CD4-positive, alpha-beta T cell treated with Interleukin-4 for 4 hours (primary cell): ENCODE data around the gene MRS2.
"Not testable (repeated sequence)": the region's sequence is repeated elsewhere in the genome, so short reads cannot be mapped to it uniquely, and the experiment has no call there.

Experiments
- DNase-seq: peaks from one replicate; pipeline ENCODE4 v3.0.0-alpha.2; 2020

MRS2 gene

GRCh38 chr6:24402697-24403500 is at the start of gene MRS2:
Gene MRS2 (plus strand): TSS chr6:24402936. CDS start chr6:24403047, 111 bp downstream.
- peak; percentile 83 for DNase-seq

DNA sequence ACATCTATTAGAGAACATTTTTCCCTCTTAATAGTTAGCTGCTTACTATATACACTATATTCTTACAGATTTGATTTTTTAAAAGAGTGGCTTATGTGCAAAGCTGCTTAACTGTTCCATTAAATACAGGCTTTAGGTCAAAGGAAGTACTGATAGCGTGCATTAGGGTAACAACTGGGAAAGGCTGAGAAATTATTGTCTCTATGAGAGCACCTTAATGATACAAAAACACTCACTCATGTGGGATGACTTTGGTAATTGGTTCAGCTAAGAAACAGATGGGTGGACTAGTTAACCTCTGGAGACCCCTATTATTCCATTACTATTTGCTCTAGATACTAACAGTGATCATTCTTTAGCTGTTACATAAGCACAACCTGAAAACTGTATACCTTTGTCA is 48.9 kb upstream of the MRS2 start:
- DNase-seq = no peak

GRCh38 chr6:24355393-24355792 is 47.3 kb upstream of the MRS2 start:
- no peak for DNase-seq

GRCh38 chr6:24356310-24356973 is 46.3 kb upstream of the MRS2 start:
- DNase-seq = no peak

DNA sequence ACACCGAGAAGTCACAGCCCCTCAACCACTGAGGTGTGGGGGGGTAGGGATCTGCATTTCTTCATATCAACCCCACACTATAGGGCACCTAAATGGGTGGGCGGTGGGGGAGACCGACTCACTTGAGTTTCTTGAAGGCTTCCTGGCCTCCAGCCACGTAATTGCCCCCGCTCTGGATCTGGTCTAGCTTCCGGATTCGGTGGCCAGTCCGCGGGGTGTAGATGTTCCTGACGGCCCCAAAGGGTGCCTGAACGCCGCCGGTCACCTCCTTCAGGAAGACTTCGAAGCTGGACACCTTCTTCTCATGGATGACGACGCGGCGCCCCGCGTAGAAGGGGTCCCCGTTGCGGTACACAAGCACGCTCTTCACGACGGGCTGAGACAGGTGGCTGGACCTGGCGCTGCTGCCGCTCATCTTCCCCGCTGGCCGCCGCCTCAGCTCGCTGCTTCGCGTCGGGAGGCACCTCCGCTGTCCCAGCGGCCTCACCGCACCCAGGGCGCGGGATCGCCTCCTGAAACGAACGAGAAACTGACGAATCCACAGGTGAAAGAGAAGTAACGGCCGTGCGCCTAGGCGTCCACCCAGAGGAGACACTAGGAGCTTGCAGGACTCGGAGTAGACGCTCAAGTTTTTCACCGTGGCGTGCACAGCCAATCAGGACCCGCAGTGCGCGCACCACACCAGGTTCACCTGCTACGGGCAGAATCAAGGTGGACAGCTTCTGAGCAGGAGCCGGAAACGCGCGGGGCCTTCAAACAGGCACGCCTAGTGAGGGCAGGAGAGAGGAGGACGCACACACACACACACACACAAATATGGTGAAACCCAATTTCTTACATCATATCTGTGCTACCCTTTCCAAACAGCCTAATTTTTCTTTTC is 45.2 kb upstream of the MRS2 start, which contains the start of gene DCDC2:
Gene DCDC2 (minus strand): TSS at position 724 of the 883 bp plus-strand sequence. CDS start 309 bp downstream, at position 415.
- DNase-seq = peak; percentile 30

DNA sequence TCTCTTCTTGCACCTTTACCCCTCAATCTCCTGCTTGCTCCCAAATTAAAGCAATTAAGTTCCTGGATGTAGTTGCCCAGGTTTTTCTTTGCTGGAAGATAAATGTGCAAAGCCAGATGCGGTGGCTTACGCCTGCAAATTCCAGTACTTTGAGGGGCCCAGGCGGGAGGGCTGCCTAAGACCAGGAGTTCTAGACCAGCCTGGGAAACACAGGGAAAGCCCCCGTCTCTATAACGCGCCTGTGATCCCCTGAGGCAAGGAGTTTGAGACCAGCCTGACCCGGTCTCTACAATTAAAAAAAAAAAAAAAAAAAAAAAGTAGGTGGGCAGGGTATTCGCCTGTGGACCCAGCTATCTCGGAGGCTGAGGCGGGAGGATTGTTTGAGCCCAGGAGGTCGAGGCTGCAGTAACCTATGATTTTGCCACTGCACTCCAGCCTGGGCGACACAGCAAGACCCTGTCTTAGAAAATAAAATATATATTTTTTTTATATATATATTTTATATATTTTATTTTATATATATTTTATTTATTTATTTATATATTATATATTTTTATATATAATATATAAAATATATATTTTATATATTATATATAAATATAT is 44.4 kb upstream of the MRS2 start:
- DNase-seq = no peak

DNA sequence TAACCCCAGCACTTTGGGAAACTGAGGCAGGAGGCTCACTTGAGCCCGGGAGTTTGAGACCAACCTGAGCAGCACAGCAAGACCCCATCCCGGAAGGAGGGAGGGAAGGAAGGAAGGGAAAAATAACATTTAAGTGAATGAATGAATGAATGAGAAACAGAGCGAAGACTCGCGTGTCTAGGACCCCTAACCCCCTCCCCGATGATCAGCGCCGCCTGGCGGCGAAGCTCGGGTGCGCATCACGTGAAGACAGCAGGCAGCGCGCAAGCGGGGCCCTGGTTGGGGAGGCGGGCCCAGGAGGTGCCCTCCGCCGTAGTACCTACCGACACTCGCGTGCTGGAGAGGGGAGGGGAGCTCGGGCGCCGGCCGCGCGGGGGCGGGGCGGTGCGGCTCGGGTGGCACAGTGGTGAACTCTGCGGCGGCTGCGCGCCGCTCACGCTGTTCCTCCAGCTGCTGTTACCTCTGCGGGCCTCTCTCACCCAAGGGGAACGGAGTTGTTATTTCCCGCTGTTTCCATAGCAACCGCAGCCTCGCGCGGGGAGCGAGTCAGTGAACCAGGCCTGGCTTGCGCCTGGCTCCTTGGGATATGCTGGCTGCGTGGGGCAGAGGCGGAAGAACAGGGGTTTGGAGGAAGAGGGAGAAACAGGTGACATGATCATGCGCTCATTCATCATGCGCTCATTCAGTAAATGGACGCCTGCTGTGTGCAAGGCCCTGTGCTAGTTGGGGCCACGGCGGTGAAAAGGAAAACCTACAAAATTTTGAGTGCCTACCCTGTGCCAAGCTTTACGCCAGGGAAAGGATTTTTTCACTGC is 42.9 kb upstream of the MRS2 start:
- DNase-seq = peak; percentile 69

DNA sequence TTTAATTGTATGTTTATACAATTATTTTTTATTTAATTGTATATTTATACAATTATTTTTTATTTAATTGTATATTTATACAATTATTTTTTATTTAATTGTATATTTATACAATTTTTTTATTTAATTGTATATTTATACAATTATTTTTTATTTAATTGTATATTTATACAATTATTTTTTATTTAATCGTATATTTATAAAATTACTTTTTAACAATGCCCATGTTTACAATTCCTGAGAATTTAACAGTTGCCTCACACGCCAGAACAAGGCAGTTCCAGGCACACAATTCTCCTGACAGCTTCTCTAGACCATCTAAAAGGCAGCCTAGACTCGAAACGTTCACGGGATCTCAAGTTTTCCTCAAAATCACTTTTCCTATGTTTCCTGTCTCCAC is 40.4 kb upstream of the MRS2 start:
- DNase-seq = not testable (repeated sequence)

DNA sequence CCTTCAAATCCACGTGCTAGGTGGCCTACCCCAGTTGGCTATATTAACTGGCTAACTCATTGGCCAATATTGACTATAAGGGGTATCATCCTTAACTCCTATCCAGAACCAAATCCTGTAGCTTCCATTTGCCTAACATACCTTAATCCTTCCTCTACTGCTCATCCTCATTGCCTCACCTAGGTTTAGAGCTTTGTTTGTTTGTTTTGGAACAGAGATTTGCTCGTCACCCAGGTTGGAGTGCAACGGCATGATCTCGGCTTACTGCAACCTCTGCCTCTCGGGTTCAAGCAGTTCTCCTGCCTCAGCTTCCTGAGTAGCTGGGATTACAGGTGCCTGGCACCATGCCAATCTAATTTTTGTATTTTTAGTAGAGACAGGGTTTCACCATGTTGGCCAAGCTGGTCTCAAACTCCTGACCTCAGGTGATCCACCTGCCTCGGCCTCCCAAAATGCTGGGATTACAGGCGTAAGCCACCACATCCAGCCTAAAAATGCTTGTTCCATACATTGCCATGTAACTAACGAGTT is 37.6 kb upstream of the MRS2 start:
- not testable (repeated sequence) for DNase-seq

- no peak for DNase-seq
These were observed 28.1 kb upstream of the MRS2 start for GRCh38 chr6:24374612-24375011.

GRCh38 chr6:24376871-24377270 is 25.9 kb upstream of the MRS2 start:
- no peak for DNase-seq

DNA sequence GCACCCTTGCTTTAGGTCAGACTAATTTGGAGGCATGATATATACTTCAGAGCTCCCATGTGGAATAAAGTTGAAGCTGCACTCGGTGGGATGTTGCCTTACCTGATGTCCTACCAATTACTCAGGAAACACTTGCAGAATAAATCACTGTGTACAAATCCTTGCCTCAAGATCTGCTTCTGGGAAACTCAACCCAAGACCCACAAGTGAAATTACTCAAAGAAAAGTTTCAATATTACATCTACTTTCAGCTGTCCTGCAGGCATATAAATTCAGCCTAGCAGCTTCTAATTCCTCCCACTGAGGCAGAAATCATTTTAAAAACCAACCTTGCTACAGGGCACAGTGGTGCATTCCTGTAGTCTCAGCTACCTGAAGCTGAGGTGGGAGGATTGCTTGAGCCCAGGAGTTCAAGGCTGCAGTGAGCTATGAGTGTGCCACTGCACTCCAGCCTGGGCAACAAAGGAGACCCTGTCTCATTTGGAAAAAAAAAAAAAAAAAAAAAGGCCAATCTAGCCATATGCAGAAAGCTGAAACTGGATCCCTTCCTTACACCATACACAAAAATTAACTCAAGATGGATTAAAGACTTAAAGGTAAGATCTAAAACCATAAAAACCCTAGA is 24.2 kb upstream of the MRS2 start:
- DNase-seq = no peak

DNA sequence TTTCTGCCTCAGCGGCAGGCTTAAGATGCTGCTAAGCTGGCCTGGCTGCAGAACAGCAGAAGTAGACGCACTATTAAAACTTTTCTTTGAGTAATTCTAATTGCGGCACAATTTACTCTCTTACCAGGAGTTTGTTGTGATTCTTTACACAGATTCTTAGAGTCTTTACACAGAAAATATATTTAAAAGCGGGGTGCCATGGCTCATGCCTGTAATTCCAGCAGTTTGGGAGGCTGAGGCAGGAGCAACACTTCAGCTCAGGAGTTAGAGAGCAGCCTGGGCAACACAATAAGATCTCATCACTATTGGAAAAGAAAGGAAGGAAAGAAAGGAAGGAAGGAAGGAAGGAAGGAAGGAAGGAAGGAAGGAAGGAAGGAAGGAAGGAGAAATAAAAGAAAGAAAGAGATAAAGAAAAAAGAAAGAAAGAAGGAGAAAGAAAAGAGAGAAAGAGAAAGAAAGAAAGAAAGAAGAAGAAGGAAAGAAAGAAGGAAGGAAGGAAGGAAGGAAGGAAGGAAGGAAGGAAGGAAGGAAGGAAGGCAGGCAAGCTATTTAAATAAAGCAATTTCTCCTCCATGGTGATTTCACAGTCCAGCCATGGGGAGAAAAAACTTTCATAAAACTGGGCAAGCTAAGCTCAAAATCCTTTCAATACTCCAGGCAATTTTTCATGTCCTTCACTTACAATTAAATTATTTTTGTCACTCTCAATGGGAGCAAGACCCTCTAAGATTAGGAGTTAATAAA is 21.1 kb upstream of the MRS2 start:
- no peak for DNase-seq

DNA sequence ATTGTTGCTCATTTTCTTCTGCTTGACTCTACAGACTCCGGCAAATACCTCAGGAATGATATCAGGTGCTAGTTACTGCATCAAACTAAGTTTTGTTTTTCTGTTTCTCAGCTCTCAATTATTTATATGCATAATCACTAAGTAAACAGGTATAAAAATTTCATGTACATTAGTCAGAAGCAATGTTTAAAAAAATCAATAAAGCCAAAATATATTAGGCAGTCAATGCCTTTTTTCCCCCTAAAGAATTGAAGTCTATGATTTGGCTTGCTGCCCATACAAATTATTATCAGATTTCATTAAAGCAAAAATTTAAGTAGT is 20.6 kb upstream of the MRS2 start:
- no peak for DNase-seq

DNA sequence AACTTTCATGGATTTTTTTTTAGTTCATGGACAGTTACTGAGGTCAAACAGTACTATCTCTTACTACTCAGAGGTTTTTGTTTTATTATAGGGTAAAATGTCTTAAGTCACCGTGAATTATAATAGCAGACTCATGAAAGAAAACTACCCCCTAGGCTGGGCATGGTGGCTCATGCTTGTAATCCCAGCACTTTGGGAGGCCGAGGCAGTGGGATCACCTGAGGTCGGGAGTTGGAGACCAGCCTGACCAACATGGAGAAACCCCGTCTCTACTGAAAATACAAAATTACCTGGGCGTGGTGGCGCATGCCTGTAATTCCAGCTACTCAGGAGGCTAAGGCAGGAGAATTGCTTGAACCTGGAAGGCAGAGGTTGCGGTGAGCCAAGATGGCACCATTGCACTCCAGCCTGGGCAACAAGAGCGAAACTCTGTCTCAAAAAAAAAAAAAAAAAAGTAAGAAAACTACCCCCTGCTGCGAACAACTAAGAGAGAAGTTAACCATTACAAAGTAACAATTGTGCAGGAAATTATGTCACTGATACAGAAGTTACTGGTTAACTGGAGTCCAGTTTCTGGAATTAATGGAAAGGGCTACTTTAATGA is 19.7 kb upstream of the MRS2 start:
- not testable (repeated sequence) for DNase-seq

DNA sequence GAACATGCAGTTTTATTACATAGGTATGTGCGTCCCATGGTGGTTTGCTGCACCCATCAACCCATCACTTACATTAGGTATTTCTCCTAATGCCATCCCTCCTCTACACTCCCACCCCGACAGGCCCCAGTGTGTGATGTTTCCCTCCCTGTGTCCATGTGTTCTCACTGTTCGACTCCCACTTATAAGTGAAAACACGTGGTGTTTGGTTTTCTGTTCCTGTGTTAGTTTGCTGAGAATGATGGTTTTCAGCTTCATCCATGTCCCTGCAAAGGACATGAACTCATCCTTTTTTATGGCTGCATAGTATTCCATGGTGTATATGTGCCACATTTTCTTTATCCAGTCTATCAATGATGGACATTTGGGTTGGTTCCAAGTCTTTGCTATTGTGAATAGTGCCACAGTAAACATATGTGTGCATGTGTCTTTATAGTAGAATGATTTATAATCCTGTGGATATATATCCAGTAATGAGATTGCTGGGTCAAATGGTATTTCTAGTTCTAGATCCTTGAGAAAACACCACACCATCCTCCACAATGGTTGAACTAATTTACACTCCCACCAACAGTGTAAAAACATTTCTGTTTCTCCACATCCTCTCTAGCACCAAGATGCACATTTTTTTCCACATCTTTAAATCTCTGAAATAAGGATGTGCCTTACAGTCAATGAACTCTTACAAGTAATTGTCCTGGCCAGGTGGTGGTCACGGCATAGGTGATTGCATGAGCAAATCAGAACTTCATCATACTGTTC is 18.2 kb upstream of the MRS2 start:
- DNase-seq = not testable (repeated sequence)

GRCh38 chr6:24385536-24386269 is 17.0 kb upstream of the MRS2 start:
- no peak for DNase-seq

DNA sequence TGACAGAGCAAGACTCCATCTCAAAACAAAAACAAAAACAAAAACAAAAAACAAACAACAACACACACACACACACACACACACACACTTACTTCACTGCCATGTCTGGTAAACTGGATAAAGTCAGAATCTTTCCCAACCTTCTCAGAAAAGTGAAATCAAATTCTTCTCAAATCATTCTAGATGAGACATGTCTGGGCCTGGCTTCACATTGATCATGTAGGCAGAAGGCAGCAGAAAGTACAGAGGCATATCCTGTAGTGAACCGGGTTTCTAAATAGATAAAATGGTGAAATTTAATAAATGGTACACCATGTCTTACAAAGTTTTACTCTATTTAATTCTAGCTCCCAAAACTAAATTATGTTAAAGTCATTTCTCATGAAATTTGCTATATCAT is 14.9 kb upstream of the MRS2 start:
- DNase-seq = no peak

DNA sequence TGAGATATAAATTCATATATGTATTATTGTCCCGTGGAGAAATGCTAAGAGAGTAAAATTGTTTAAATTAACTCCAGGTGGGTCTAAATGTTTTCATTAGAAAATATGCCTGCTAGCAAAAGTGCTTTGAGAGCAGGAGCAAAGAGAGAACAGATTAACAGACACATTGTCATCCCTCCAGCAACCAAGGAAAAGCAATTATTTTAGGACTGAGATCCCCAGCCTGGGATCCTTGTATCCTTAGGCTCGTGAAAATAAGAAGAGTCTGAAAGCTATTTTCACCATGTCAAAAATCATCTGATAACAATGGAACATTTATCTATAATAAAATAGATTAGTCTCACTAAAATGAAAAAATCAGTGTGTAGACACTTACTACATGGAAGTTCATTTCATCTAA is 11.5 kb upstream of the MRS2 start:
- DNase-seq = no peak
